Spinal cord (tissue), 10 donors: ENCODE measurements around the gene MRPS5. TPM values are rescaled to one million over a fixed set of nuclear protein-coding genes. Genes with fewer than 3 reads are reported as not detected.

Experiments used
- DNase-seq, 6 donors: peaks; one replicate each; pipeline versions ENCODE4 v3.0.0 to v3.0.0-alpha.2; 2013 to 2015; ENCODE audit warnings: low spot score in 6 of 6, low read depth in 4 of 6
- H3K27ac ChIP-seq: one replicate; pipeline ENCODE4 v1.5.1; 2013; ENCODE audit warnings: low read depth, low read length, control low read depth
- H3K27me3 ChIP-seq: one replicate; pipeline ENCODE4 v1.6.1; 2013; ENCODE audit warnings: low read length; ENCODE audit not compliant: control insufficient read depth, insufficient read depth
- H3K36me3 ChIP-seq: one replicate; pipeline ENCODE4 v1.6.1; 2013; ENCODE audit warnings: low read length; ENCODE audit not compliant: control insufficient read depth, insufficient read depth
- H3K4me1 ChIP-seq: one replicate; pipeline ENCODE4 v1.6.1; 2013; ENCODE audit warnings: low read length; ENCODE audit not compliant: control insufficient read depth, insufficient read depth
- H3K4me3 ChIP-seq: one replicate; pipeline ENCODE4 v1.5.1; 2013; ENCODE audit warnings: low read depth, low read length, control low read depth
- H3K9me3 ChIP-seq: one replicate; pipeline ENCODE4 v1.6.1; 2013; ENCODE audit warnings: low read length; ENCODE audit not compliant: control insufficient read depth, insufficient read depth
- WGBS: methylation state at CpG from one replicate; pipeline ENCODE4 v1.1.5; 2013; ENCODE audit warnings: missing lambda C conversion rate; ENCODE audit not compliant: insufficient coverage; 5-methylcytosine and 5-hydroxymethylcytosine counted together
- polyA plus RNA-seq, 2 donors: library from polyadenylated mRNA; unstranded; fragments of 120-200 nt; gene quantifications; one replicate each; pipeline ENCODE4 v1.2.1, GENCODE V29; 2013; ENCODE audit not compliant: insufficient read length in 2 of 2
- total RNA-seq, 2 donors: library from RNA; depleted of rRNA in 1 of 2; stranded (reverse); fragments of 120-200 nt in 1 of 2; fragments of >200 nt in 1 of 2; gene quantifications; one replicate each; pipeline versions ENCODE4 v1.2.3 to v1.2.4, GENCODE V29; 2013 to 2014
- donor health status: healthy.

The MRPS5 gene
- total and polyA plus RNA-seq, 4 donors: 53.0 to 86.6 (median 62.9) TPM

GRCh38 chr2:95063086-95063958, 58.3 kb downstream of the MRPS5 start:
- H3K4me1 ChIP-seq: peaks cover 44% of the 10 kb centered on the region
- no peaks in the 10 kb centered on the region for H3K9me3 ChIP-seq
- no peak for DNase-seq
- H3K27me3 ChIP-seq: no peaks in the 10 kb centered on the region
- H3K27ac ChIP-seq: no peak overlapping the region
- WGBS: 80% methylated on average over 7 of the region's 12 CpGs
- H3K4me3 ChIP-seq: no peak overlapping the region
- H3K36me3 ChIP-seq: no peaks in the 10 kb centered on the region

GRCh38 chr2:95062242-95063085, 59.1 kb downstream of the MRPS5 start:
- no peaks in the 10 kb centered on the region for H3K9me3 ChIP-seq
- H3K4me1 ChIP-seq: peaks cover 52% of the 10 kb centered on the region
- 72% methylated on average over 8 of the region's 11 CpGs for WGBS
- DNase-seq: no peak
- H3K4me3 ChIP-seq: no peak overlapping the region
- no peaks in the 10 kb centered on the region for H3K27me3 ChIP-seq
- H3K27ac ChIP-seq: no peak overlapping the region
- H3K36me3 ChIP-seq: no peaks in the 10 kb centered on the region

GRCh38 chr2:95061601-95062183, 59.9 kb downstream of the MRPS5 start:
- Histone ChIP-seq H3K4me3 (no peak overlapping the region), H3K27ac (no peak overlapping the region), H3K36me3 (no peaks in the 10 kb centered on the region), H3K4me1 (peaks cover 60% of the 10 kb centered on the region), H3K27me3 (no peaks in the 10 kb centered on the region), H3K9me3 (no peaks in the 10 kb centered on the region)
- DNase-seq: no peak
- WGBS: 74% methylated on average over 9 of the region's 11 CpGs

GRCh38 chr2:95061119-95061512, 60.5 kb downstream of the MRPS5 start:
- Histone ChIP-seq H3K4me3 (no peak overlapping the region), H3K4me1 (peaks cover 66% of the 10 kb centered on the region), H3K36me3 (no peaks in the 10 kb centered on the region), H3K9me3 (no peaks in the 10 kb centered on the region), H3K27me3 (no peaks in the 10 kb centered on the region), H3K27ac (no peak overlapping the region)
- DNase-seq: no peak
- 100% methylated on average over 1 of the region's 1 CpG for WGBS

GRCh38 chr2:95060446-95061118, 61.0 kb downstream of the MRPS5 start:
- Histone ChIP-seq H3K36me3 (no peaks in the 10 kb centered on the region), H3K27me3 (no peaks in the 10 kb centered on the region), H3K4me3 (no peak overlapping the region), H3K27ac (no peak overlapping the region), H3K9me3 (no peaks in the 10 kb centered on the region), H3K4me1 (peaks cover 66% of the 10 kb centered on the region)
- 70% methylated on average over 17 of the region's 17 CpGs for WGBS
- no peak for DNase-seq

GRCh38 chr2:95059656-95060370, 61.8 kb downstream of the MRPS5 start:
- H3K36me3 ChIP-seq: no peaks in the 10 kb centered on the region
- 91% methylated on average over 9 of the region's 12 CpGs for WGBS
- H3K27ac ChIP-seq: no peak overlapping the region
- no peaks in the 10 kb centered on the region for H3K9me3 ChIP-seq
- no peaks in the 10 kb centered on the region for H3K27me3 ChIP-seq
- DNase-seq: no peak
- H3K4me3 ChIP-seq: no peak overlapping the region
- H3K4me1 ChIP-seq: peaks cover 66% of the 10 kb centered on the region

GRCh38 chr2:95058989-95059641, 62.5 kb downstream of the MRPS5 start:
- no peaks in the 10 kb centered on the region for H3K9me3 ChIP-seq
- no peaks in the 10 kb centered on the region for H3K27me3 ChIP-seq
- DNase-seq: no peak
- peaks cover 66% of the 10 kb centered on the region for H3K4me1 ChIP-seq
- H3K27ac ChIP-seq: peak overlapping the region; percentile 80
- 64% methylated on average over 8 of the region's 11 CpGs for WGBS
- no peak overlapping the region for H3K4me3 ChIP-seq
- no peaks in the 10 kb centered on the region for H3K36me3 ChIP-seq

- Histone ChIP-seq H3K27ac (peak overlapping the region; percentile 80), H3K4me1 (peaks cover 64% of the 10 kb centered on the region), H3K36me3 (no peaks in the 10 kb centered on the region), H3K27me3 (no peaks in the 10 kb centered on the region), H3K9me3 (no peaks in the 10 kb centered on the region), H3K4me3 (no peak overlapping the region)
- no peak for DNase-seq
- 86% methylated on average over 9 of the region's 9 CpGs for WGBS
Measured at GRCh38 chr2:95058466-95058988, 63.1 kb downstream of the MRPS5 start.
